ENCODE measurements around the gene ABHD14A. TPM values are rescaled to one million over a fixed set of nuclear protein-coding genes. Genes with fewer than 3 reads are reported as not detected.

ABHD14A gene
- polyA plus RNA-seq, 4 donors: 4.6 to 17.6 (median 10.4) TPM

DNA sequence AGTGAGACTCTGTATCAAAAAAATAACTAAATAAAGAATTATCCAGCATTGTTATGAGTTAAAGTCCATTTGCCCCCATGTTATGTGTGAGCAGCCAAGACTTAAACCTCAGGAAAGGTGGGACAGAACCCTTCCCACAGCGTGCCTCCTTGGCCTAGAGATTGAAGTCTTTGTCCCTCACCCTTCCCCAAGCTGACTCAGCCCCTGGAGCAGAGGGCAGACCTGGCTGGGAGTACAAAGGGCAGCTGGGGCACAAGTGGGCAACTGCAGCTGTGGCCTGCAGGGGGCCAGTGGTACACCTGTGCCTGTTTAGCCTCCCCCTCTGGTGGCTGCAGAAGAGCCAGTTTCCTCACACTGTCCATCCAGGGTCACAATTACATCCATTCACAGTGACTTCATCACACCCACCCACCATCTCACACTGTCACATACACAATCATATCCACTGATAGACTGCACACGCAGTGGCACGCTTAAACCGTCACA is 7.5 kb downstream of the ABHD14A start:
- Histone ChIP-seq H3K27me3 (ENCODE audit: control insufficient read depth in 3 of 3, insufficient read depth in 3 of 3, low read length in 3 of 3) (no peaks in the 10 kb centered on the region), H3K4me3 (ENCODE audit: low read depth in 1 of 3, low read length in 3 of 3) (peak overlapping the region; percentile 46 to 67 (median 58)), H3K4me1 (ENCODE audit: control insufficient read depth in 3 of 3, insufficient read depth in 2 of 3, low read depth in 1 of 3, low read length in 2 of 3) (peaks cover 3 to 65% (median 4%) of the 10 kb centered on the region in 3 donors), H3K9me3 (ENCODE audit: control insufficient read depth in 2 of 2, insufficient read depth in 1 of 2, low read depth in 1 of 2, low read length in 1 of 2) (no peaks in the 10 kb centered on the region), H3K27ac (ENCODE audit: low read depth in 1 of 3, low read length in 2 of 3) (peak overlapping the region; percentile 94 to 96 (median 95)), H3K36me3 (ENCODE audit: control insufficient read depth in 3 of 3, insufficient read depth in 2 of 3, low read depth in 1 of 3, low read length in 3 of 3) (peaks cover 0 to 50% (median 0%) of the 10 kb centered on the region in 3 donors)
- FAIRE-seq (no peak), DNase-seq (peak; percentile 96 to 98)
- 3 to 7% (median 4%) methylated on average over 4 of the region's 4 CpGs for WGBS, 3 donors

DNA sequence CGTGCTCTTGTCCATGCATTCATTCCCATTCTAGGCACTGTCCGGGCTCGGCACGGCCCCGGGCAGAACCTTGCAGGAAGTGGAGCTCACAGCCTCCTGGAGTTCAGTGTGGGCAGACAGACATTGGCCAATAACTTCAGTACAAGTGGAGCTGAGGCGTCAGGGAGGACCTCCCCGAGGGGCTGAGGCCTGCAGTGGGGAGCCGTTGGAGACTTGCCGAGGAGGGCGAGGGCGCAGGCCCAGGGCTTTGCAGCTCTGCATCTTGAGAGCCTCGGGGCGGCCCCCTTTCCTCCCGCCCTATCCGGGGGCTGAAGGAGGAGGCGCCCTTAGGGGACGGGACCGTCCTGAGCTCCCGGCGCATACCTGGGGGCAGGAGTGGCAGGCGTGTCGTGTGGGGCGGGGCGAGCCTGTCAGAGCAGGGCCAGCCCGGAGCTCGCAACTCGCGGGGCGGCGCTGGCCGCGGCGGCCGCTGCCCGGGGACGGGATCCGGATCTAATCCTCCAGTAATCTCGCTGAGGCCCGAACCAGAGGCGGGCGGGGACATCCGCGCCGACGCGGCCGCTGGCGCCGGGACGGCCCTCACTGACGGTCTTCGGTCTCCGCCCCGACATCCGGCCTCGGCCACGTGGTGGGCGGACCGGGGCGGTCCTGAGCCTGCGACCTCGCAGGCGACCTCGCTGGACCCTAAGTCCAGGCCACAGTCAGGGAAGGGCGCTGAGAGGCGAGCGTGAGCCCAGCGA is 8.1 kb downstream of the ABHD14A start, which contains the start of gene ACY1:
TSS of gene ACY1 (plus strand) at position 698 of the 740 bp plus-strand sequence. CDS start 530 bp downstream, outside the sequence.
- WGBS, 3 donors: 0% methylated on average over 52 to 68 of the region's 68 CpGs
- FAIRE-seq (no peak), DNase-seq (peak; percentile 94 to 97)
- Histone ChIP-seq H3K27ac (ENCODE audit: low read depth in 1 of 3, low read length in 2 of 3) (peak within 1 kb of the TSS; percentile 94 to 96 (median 95)), H3K4me1 (ENCODE audit: control insufficient read depth in 3 of 3, insufficient read depth in 2 of 3, low read depth in 1 of 3, low read length in 2 of 3) (peaks cover 3 to 66% (median 4%) of the 10 kb centered on the region in 3 donors), H3K27me3 (ENCODE audit: control insufficient read depth in 3 of 3, insufficient read depth in 3 of 3, low read length in 3 of 3) (no peaks in the 10 kb centered on the region), H3K9me3 (ENCODE audit: control insufficient read depth in 2 of 2, insufficient read depth in 1 of 2, low read depth in 1 of 2, low read length in 1 of 2) (no peaks in the 10 kb centered on the region), H3K4me3 (ENCODE audit: low read depth in 1 of 3, low read length in 3 of 3) (peak within 1 kb of the TSS; percentile 46 to 67 (median 58)), H3K36me3 (ENCODE audit: control insufficient read depth in 3 of 3, insufficient read depth in 2 of 3, low read depth in 1 of 3, low read length in 3 of 3) (peaks cover 0 to 51% (median 0%) of the 10 kb centered on the region in 3 donors)

DNA sequence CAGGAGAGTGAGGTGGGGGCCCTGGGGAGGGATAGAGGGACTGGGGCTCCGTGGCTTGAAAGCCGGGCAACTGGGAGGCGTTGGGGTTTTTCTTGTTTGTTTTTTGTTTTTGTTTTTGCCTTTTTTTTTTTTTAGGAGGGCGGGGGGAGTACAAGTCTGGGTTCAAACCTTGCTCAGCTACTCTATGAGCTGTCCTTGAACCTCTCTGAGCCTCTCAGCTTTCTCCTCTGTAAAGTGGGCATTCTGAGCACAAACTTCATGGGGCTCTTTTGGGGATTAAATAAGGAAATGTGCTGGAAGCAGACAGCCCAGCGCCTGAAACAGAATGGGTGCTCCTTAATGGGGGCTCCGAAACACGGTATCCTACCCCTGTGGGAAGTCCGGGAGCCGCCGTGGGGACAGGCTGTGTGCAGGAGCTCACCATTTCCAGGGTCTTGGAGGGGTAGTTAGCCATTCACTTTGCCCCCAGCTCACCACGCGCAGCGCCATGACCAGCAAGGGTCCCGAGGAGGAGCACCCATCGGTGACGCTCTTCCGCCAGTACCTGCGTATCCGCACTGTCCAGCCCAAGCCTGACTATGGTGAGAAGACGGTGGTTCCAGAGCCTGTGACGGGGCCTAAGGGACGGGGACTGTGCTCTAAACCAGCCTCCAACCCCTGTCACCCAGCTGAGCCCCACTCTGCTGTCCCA is 8.9 kb downstream of the ABHD14A start:
- Histone ChIP-seq H3K9me3 (ENCODE audit: control insufficient read depth in 2 of 2, insufficient read depth in 1 of 2, low read depth in 1 of 2, low read length in 1 of 2) (no peaks in the 10 kb centered on the region), H3K4me1 (ENCODE audit: control insufficient read depth in 3 of 3, insufficient read depth in 2 of 3, low read depth in 1 of 3, low read length in 2 of 3) (peaks cover 3 to 66% (median 4%) of the 10 kb centered on the region in 3 donors), H3K36me3 (ENCODE audit: control insufficient read depth in 3 of 3, insufficient read depth in 2 of 3, low read depth in 1 of 3, low read length in 3 of 3) (peaks cover 0 to 56% (median 3%) of the 10 kb centered on the region in 3 donors), H3K27ac (ENCODE audit: low read depth in 1 of 3, low read length in 2 of 3) (peak overlapping the region; percentile 94 to 96 (median 95)), H3K4me3 (ENCODE audit: low read depth in 1 of 3, low read length in 3 of 3) (peak overlapping the region; percentile 46 to 67 (median 58)), H3K27me3 (ENCODE audit: control insufficient read depth in 3 of 3, insufficient read depth in 3 of 3, low read length in 3 of 3) (no peaks in the 10 kb centered on the region)
- FAIRE-seq (no peak), DNase-seq (no peak)
- WGBS, 3 donors: 67 to 71% (median 70%) methylated on average over 22 of the region's 22 CpGs

DNA sequence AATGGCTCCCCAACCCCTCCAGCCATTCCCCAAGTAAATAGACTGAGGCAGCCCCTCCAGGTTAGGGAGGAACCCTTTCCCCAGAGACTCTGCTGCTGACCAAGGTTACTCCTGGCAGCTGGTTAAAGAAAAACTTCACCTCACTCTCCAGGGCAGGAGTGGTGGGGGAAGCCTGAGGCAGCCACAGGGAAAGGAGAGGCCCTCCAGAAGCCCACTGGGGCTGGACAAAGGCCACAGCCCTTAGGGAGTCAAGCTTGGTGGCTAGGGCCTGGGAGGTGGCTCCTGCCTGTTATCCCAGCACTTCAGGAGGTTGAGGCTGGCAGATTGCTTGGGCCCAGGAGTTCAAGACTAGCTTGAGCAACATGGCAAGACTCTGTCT is 9.4 kb downstream of the ABHD14A start:
- FAIRE-seq (no peak), DNase-seq (peak in 1 of 2 donors; percentile 55)
- peak overlapping the region in 2 of 3 donors; percentile 58 to 67 for H3K4me3 ChIP-seq (ENCODE audit: low read depth in 1 of 3, low read length in 3 of 3)

GRCh38 chr3:51985063-51985462 is 10.2 kb downstream of the ABHD14A start:
- WGBS, 3 donors: 86 to 89% (median 88%) methylated on average over 6 of the region's 6 CpGs
- Histone ChIP-seq H3K27me3 (ENCODE audit: control insufficient read depth in 3 of 3, insufficient read depth in 3 of 3, low read length in 3 of 3) (no peaks in the 10 kb centered on the region), H3K4me1 (ENCODE audit: control insufficient read depth in 3 of 3, insufficient read depth in 2 of 3, low read depth in 1 of 3, low read length in 2 of 3) (peaks cover 3 to 66% (median 4%) of the 10 kb centered on the region in 3 donors), H3K27ac (ENCODE audit: low read depth in 1 of 3, low read length in 2 of 3) (peak overlapping the region; percentile 45 to 95 (median 94)), H3K9me3 (ENCODE audit: control insufficient read depth in 2 of 2, insufficient read depth in 1 of 2, low read depth in 1 of 2, low read length in 1 of 2) (no peaks in the 10 kb centered on the region), H3K4me3 (ENCODE audit: low read depth in 1 of 3, low read length in 3 of 3) (peak overlapping the region in 1 of 3 donors; percentile 30), H3K36me3 (ENCODE audit: control insufficient read depth in 3 of 3, insufficient read depth in 2 of 3, low read depth in 1 of 3, low read length in 3 of 3) (peaks cover 0 to 65% (median 7%) of the 10 kb centered on the region in 3 donors)
- DNase-seq (no peak), FAIRE-seq (no peak)

More for the DNA sequence above, 9.4 kb downstream of the ABHD14A start:
- no peaks in the 10 kb centered on the region for H3K9me3 ChIP-seq (ENCODE audit: control insufficient read depth in 2 of 2, insufficient read depth in 1 of 2, low read depth in 1 of 2, low read length in 1 of 2)
- no peaks in the 10 kb centered on the region for H3K27me3 ChIP-seq (ENCODE audit: control insufficient read depth in 3 of 3, insufficient read depth in 3 of 3, low read length in 3 of 3)
- peaks cover 0 to 61% (median 7%) of the 10 kb centered on the region in 3 donors for H3K36me3 ChIP-seq (ENCODE audit: control insufficient read depth in 3 of 3, insufficient read depth in 2 of 3, low read depth in 1 of 3, low read length in 3 of 3)
- peak overlapping the region; percentile 94 to 96 (median 95) for H3K27ac ChIP-seq (ENCODE audit: low read depth in 1 of 3, low read length in 2 of 3)
- peaks cover 3 to 66% (median 4%) of the 10 kb centered on the region in 3 donors for H3K4me1 ChIP-seq (ENCODE audit: control insufficient read depth in 3 of 3, insufficient read depth in 2 of 3, low read depth in 1 of 3, low read length in 2 of 3)

- H3K27ac ChIP-seq (ENCODE audit: low read depth in 1 of 3, low read length in 2 of 3): peak overlapping the region; percentile 56 to 95 (median 94)
- H3K4me3 ChIP-seq (ENCODE audit: low read depth in 1 of 3, low read length in 3 of 3): peak overlapping the region in 2 of 3 donors; percentile 26 to 47
- 39 to 66% (median 60%) methylated on average over 12 of the region's 12 CpGs for WGBS, 3 donors
Observed at GRCh38 chr3:51986010-51986947, 11.4 kb downstream of the ABHD14A start.

GRCh38 chr3:51987568-51987967 is 12.7 kb downstream of the ABHD14A start:
- DNase-seq (no peak), FAIRE-seq (no peak)
- Histone ChIP-seq H3K4me3 (ENCODE audit: low read depth in 1 of 3, low read length in 3 of 3) (peak overlapping the region in 1 of 3 donors; percentile 47), H3K27me3 (ENCODE audit: control insufficient read depth in 3 of 3, insufficient read depth in 3 of 3, low read length in 3 of 3) (no peaks in the 10 kb centered on the region), H3K36me3 (ENCODE audit: control insufficient read depth in 3 of 3, insufficient read depth in 2 of 3, low read depth in 1 of 3, low read length in 3 of 3) (peaks cover 0 to 66% (median 9%) of the 10 kb centered on the region in 3 donors), H3K4me1 (ENCODE audit: control insufficient read depth in 3 of 3, insufficient read depth in 2 of 3, low read depth in 1 of 3, low read length in 2 of 3) (peaks cover 0 to 43% (median 0%) of the 10 kb centered on the region in 3 donors), H3K9me3 (ENCODE audit: control insufficient read depth in 2 of 2, insufficient read depth in 1 of 2, low read depth in 1 of 2, low read length in 1 of 2) (no peaks in the 10 kb centered on the region), H3K27ac (ENCODE audit: low read depth in 1 of 3, low read length in 2 of 3) (peak overlapping the region in 2 of 3 donors; percentile 94 to 95)
- WGBS, 3 donors: 88 to 94% (median 93%) methylated on average over 7 of the region's 7 CpGs

More at GRCh38 chr3:51986010-51986947, 11.4 kb downstream of the ABHD14A start:
- Histone ChIP-seq H3K4me1 (ENCODE audit: control insufficient read depth in 3 of 3, insufficient read depth in 2 of 3, low read depth in 1 of 3, low read length in 2 of 3) (peaks cover under 1 to 56% (median 3%) of the 10 kb centered on the region in 3 donors), H3K36me3 (ENCODE audit: control insufficient read depth in 3 of 3, insufficient read depth in 2 of 3, low read depth in 1 of 3, low read length in 3 of 3) (peaks cover 0 to 55% (median 7%) of the 10 kb centered on the region in 3 donors), H3K27me3 (ENCODE audit: control insufficient read depth in 3 of 3, insufficient read depth in 3 of 3, low read length in 3 of 3) (no peaks in the 10 kb centered on the region), H3K9me3 (ENCODE audit: control insufficient read depth in 2 of 2, insufficient read depth in 1 of 2, low read depth in 1 of 2, low read length in 1 of 2) (no peaks in the 10 kb centered on the region)
- FAIRE-seq (no peak), DNase-seq (peak; percentile 86 to 89)
